ENCODE data around the gene CLCN5.

- no peak for TF ChIP-seq CTCF (IDR thresholded peaks at IDR 0.05; ENCODE audit: low read length)
- TF ChIP-seq EZH2 (optimal IDR thresholded peaks at IDR 0.05; ENCODE audit: low read depth, low read length), result no peak
- TF ChIP-seq EZH2phosphoT487 (IDR thresholded peaks at IDR 0.05; ENCODE audit: low read length), result no peak
Observed at GRCh38 chrX:49947781-49948180, 25.4 kb downstream of the CLCN5 start.
